GM12875 (cell line): ENCODE data around the gene POLDIP2.

Experiments
- H3K4me3 ChIP-seq: one replicate; pipeline ENCODE4 v1.5.1; 2011; ENCODE audit warnings: low read depth, low read length, control low read depth
- TF ChIP-seq, protein P1 (sequence below): IDR thresholded peaks from 2 replicates; pipeline ENCODE4 v1.5.1; 2011; ENCODE audit warnings: low read depth, mild to moderate bottlenecking, control low read depth, inconsistent platforms, low read length, moderate library complexity, borderline replicate concordance; ENCODE audit not compliant: insufficient read depth

POLDIP2 gene

DNA sequence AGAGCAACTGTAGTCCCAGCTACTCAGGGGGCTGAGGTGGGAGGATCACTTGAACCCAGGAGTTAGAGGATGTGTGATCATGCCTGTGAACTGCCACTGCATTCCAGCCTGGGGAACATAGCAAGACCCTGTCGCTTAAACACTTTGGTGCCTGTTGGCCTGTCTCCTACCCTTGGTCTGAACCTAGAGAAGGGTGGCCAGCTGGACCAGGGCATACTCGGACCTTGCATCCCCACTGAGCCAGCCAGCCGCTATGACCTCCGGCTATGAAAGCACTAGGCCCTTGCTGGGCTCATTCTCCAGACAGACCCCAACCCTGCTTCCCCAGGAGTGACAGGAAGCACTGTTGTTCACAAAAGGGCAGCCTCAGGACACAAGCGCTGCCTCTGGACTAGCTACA is 26.7 kb downstream of the POLDIP2 start:
- TF ChIP-seq, protein P1, sequence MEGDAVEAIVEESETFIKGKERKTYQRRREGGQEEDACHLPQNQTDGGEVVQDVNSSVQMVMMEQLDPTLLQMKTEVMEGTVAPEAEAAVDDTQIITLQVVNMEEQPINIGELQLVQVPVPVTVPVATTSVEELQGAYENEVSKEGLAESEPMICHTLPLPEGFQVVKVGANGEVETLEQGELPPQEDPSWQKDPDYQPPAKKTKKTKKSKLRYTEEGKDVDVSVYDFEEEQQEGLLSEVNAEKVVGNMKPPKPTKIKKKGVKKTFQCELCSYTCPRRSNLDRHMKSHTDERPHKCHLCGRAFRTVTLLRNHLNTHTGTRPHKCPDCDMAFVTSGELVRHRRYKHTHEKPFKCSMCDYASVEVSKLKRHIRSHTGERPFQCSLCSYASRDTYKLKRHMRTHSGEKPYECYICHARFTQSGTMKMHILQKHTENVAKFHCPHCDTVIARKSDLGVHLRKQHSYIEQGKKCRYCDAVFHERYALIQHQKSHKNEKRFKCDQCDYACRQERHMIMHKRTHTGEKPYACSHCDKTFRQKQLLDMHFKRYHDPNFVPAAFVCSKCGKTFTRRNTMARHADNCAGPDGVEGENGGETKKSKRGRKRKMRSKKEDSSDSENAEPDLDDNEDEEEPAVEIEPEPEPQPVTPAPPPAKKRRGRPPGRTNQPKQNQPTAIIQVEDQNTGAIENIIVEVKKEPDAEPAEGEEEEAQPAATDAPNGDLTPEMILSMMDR = no peak
- no peak overlapping the region for H3K4me3 ChIP-seq

DNA sequence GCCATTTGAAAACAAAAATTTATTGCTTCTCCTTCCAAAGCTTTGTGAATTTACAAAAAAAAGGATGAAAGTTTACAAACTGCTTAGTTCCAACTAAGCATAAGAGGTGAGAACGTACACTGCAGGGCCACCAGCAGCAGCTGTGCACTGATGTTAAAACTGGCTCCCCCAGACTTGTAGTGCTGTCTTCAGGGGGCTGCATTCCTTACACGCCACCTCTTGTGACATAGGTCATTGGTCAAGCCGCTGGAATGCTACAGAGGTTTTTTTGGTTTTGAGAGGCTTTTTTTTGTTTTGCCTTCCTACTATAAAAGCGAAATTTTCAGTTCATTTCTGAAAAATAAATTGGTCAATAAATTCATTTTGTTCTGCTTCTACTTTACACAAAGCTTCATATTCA is 29.0 kb downstream of the POLDIP2 start:
- no peak overlapping the region for H3K4me3 ChIP-seq
- TF ChIP-seq, protein P1 = no peak

DNA sequence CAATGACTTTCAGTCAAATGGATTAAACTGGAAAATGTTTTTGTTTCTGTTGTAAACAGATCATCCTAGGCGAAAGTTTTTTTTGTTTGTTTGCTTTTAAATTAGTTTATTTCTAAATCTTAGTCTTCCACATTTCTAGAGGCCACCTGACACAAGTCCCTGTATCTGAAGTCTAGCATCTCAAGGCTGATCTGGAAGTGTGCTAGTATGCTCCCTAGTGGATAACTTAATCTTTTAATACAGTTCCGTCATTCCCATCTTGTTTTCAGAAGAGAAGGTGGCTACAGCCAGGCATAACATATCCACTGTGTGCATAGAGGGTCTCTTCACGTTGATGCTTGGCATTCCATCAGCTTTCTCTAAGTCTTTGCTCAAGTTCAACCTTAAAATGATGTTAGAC is 29.6 kb downstream of the POLDIP2 start:
- TF ChIP-seq, protein P1 = no peak
- H3K4me3 ChIP-seq = no peak overlapping the region

DNA sequence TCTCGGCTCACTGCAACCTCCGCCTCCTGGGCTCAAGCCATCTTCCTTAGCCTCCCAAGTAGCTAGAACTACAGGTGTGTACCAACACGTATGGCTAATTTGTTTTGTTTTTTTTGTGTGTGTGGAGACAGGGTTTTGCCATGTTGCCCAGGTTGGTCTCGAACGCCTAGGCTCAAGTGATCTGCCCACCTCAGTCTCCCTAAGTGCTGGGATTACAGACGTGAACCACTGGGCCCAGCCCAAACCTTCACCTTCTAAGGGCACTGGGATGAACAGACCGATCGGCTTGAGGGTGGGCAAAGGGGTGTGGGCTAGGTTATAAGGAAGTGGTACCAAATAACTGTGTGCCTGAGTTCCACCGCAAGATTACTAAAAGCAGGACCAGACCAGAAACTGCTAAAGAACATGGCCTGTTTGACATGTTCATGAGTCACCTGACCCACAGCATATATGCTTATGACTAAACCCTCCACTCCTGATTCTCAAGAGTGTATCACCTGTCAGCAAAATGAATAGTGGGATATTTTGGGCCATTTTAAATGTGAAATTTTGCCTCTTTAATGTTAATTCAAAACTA is 30.2 kb downstream of the POLDIP2 start:
- no peak overlapping the region for H3K4me3 ChIP-seq
- TF ChIP-seq, protein P1 = no peak

DNA sequence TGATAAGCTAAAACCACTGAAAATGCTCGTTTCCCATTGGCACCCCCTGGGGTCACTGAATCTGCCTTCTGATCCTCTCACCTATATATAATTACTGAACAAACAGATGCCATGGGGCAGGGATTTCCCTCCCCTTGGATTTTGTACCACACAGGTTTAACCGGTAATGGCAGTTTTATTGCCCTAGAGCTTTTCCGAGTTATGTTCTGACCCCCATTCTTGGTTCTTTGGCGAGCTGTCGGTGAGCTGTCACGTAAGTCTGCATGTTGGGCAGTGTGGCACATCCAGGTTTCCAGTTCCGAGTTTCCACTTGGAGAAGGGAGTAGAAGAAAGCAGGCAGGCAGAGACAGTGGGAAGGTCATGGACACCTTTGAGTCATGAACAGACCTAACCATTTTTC is 31.2 kb downstream of the POLDIP2 start:
- TF ChIP-seq, protein P1 = no peak
- H3K4me3 ChIP-seq = no peak overlapping the region

DNA sequence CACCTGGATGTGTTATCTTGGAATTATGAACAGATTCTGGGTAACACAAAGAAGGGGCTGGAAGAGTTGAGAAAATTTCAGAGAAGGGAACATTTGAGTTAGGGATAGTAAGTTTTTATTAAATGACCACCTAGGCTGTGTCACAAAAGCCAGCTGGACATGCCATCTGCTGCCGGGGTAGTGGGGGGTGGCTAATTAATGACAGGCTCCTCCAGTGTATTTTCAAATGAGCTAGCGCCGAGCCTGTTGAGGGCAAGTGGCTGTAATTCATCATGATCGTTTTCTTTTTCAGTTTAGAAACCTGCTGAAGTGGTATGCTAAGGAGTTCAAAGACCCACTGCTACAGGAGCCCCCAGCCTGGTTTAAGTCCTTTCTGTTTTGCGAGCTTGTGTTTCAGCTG is 32.1 kb downstream of the POLDIP2 start:
- H3K4me3 ChIP-seq = no peak overlapping the region
- TF ChIP-seq, protein P1 = no peak

DNA sequence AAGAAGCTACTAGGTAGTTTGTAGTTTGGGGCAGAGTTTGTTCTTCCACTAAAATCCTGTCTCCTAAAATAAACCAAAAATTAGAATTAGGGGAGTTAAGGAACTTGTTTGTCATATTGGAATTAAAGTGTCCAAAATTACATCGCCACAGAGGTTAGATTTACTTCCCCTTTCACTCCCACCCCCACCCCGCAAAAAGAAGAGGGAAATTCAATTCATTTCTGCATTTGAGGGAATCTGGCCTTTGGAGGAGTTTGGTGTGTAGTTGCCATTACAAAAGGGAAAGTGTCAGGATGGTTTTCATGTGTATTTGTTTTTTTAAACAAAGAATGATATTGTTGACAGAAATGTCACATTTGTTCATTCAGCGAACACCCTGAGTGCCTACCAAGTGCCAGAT is 32.5 kb downstream of the POLDIP2 start:
- H3K4me3 ChIP-seq = no peak overlapping the region
- TF ChIP-seq, protein P1 = no peak
